GM21576 (cell line): ENCODE results near the gene CDC25A.

Source experiments
- ATAC-seq: cut with Tn5 transposase; IDR thresholded peaks from one replicate; pipeline ENCODE4 v1.9.1; 2021; ENCODE audit warnings: mild to moderate bottlenecking, moderate library complexity; ENCODE audit not compliant: unreplicated experiment

Gene CDC25A

DNA sequence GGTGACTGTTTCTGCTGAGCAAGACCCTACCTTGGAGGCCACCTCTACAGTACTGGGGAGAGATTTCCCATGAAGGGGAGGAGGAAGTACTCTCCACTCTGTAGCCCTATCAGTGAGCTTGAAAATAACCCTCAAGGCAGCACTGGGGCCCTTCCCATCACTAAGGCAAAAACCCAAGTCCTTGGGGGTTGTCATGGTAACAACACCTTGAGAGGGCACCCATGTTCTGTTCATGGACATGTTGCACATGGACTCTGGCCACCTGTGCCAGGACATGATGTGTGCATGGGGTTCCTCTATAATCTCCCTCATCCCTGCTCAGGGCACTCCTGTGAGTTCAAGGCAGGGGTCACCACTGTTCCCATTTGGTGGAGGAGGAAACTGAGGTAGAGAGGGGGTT, 10.9 kb upstream of the CDC25A start:
- no peak for ATAC-seq

DNA sequence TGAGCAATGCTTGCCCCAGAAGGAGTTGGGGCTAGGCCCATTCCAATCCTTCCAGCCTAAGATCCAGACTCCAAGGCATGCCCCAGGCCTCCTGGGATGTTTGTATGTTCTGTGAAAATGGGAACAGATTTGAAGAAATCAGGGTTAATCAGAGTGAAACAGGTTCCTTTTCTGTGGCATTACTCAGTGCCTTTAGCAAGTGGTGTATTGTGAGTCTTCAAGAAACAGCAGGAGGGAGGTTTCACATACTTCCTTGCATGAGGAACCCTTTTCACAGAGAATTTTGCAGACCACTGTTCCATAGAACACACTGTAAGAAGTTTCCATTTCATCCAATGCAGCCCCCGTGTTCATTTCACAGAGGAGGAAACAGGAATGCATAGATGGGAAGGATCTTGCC, 8.4 kb upstream of the CDC25A start:
- no peak for ATAC-seq

DNA sequence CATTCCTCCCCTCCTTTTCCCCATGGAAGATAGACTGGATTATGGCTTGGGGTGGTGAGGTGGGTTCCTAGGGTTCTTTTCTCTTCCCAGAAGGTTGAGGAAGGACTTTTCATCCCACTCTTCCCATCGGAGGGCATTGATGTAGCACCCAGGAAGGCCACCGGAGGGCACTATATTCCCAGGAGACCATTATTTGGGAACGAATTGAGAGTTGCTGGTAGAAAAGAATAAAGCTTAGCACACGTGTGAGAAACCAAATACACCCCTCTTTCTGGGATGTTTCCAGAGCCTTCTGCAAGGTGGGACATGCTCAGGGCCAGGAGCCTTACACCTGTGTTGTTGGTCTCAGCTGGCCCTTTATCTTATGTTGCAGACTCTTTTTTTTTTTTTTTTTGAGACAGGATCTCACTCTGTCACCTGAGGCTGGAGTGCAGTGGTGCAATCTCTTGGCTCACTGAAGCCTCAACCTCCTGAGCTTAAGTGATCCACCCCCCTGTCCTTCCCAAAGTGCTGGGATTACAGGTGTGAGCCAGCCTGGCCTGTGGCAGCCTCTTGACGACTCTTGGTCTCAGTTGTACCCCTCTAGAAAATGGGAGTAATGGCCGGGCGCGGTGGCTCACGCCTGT, 6.3 kb upstream of the CDC25A start:
- no peak for ATAC-seq

GRCh38 chr3:48190911-48191310, 2.7 kb upstream of the CDC25A start:
- no peak for ATAC-seq

DNA sequence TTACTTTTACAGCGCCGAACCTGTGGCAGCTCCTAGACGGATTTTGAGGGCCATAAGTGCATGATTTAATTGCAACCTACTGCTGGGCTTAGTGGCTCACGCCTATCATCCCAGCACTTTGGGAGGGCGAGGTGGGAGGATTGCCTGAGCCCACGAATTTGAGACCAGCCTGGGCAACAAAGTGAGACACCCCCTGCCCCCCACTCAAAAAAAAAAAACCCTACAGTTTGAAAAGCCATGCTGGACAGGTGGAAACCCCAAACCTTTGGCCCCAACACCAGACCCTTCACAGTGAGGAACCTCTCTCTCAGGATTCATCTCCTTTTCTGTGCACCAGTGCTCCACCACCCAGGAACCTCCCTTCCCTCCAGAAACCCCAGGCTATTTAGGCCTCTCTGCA, 1.1 kb upstream of the CDC25A start:
- no peak for ATAC-seq

GRCh38 chr3:48187579-48188265, 495 bp downstream of the CDC25A start:
- peak; percentile 16 for ATAC-seq

DNA sequence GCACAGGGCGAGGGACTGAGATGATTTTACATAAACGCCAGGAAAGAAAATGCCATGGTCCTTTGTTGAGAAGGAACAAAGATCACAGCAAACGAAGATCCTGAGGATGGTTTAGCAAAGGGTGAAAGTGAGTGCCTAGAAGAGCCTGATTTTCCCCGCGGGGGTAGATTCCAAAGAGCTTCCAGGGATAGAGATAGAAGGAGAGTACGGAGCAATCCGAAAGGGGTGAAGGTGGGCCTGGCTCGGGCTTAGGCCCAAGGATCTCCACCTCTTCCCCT, 977 bp downstream of the CDC25A start:
- ATAC-seq, result no peak

DNA sequence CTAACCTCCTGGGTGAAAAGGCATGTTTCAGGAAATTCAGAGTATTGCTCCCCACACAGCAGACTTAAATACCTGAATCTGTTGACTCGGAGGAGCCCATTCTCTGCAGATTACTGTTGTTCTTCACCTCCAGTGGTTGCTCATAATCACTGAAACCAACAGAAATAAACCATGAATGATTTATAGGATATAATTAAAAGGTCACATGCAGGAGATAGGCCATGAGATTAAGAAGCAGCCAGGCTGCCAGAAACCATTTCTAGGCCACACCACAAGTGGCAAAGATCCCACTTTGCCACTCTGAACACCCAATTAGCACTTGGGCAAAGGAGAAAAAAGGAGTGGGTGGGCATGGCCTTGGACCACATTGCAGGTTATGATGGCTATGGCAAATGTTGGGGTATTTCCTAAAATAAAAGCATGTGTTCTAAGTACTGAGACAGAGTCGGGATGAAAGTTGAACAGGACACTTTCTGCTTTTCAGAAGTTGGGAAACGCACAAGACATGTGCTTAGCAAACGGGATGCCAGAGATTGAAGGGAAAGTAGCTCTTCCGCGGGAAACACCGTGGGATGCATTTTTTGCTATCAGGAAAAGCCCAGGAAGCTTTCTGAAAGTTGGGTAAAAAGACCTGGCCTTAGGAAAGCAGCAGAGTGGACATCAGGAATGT, 1.5 kb downstream of the CDC25A start:
- ATAC-seq, result no peak

DNA sequence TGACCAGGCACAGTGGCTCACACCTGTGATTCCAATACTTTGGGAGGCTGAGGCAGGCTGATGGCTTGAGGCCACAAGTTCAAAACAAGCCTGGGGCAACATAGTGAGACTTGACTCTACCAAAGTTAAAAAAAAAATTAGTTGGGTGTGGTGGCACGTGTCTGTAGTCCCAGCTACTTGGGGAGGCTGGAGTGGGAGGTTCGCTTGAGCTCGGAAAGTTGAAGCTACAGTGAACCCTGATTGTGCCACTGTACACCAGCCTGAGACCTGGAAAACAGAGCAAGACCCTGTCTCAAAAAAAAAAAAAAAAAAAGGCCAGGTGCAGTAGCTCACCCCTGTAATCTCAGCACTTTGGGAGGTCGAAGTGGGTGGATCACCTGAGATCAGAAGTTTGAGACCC, 3.1 kb downstream of the CDC25A start:
- ATAC-seq, result no peak

- no peak for ATAC-seq
Observed at GRCh38 chr3:48184299-48184698, 3.9 kb downstream of the CDC25A start.

GRCh38 chr3:48180531-48181253, 7.5 kb downstream of the CDC25A start:
- no peak for ATAC-seq

DNA sequence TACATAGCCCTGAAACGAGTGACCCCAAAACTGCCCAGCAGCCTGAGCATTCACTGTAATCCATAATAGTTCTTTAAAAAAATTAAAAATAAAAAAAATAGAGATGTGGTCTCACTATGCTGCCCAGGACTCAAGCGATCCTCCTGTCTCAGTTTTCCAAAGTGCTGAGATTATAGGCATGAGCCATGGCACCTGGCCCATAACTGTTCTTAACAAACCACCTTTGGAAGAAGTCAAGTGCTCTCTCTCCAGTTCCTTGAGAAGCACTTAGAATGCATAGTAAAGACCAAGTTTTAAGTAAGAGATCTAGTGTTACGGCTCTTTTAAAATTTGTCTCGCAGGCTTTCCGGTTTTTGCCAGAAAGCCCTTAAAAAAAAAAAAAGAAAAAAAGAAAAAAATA, 8.2 kb downstream of the CDC25A start:
- ATAC-seq, result no peak

DNA sequence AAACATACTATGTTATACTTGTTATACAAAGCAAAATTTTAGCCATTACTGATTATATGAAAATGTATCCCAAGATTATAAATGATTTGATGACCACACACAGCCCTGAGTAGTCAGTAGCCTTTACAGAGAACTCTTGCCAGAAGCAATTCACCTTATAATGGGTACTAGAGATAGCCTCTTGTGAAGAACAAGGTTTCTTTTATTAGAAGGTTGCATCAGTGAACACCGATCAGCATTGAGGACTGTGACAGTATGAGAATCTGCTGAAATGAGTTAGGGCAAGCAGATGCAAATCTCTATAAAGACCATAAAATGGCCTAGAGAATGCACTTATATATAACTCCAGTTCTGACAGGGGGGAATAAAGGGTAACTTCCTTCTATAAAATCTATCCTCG, 10.1 kb downstream of the CDC25A start:
- no peak for ATAC-seq

- no peak for ATAC-seq
Observed at GRCh38 chr3:48157950-48158376, 30.3 kb downstream of the CDC25A start.

- ATAC-seq, result no peak
Observed at GRCh38 chr3:48157202-48157840, 30.9 kb downstream of the CDC25A start.

- ATAC-seq, result no peak
Observed at GRCh38 chr3:48156163-48156562, 32.1 kb downstream of the CDC25A start.

- ATAC-seq, result no peak
Observed at GRCh38 chr3:48155122-48155521, 33.1 kb downstream of the CDC25A start.

- ATAC-seq, result no peak
Observed at GRCh38 chr3:48151807-48152427, 36.3 kb downstream of the CDC25A start.

DNA sequence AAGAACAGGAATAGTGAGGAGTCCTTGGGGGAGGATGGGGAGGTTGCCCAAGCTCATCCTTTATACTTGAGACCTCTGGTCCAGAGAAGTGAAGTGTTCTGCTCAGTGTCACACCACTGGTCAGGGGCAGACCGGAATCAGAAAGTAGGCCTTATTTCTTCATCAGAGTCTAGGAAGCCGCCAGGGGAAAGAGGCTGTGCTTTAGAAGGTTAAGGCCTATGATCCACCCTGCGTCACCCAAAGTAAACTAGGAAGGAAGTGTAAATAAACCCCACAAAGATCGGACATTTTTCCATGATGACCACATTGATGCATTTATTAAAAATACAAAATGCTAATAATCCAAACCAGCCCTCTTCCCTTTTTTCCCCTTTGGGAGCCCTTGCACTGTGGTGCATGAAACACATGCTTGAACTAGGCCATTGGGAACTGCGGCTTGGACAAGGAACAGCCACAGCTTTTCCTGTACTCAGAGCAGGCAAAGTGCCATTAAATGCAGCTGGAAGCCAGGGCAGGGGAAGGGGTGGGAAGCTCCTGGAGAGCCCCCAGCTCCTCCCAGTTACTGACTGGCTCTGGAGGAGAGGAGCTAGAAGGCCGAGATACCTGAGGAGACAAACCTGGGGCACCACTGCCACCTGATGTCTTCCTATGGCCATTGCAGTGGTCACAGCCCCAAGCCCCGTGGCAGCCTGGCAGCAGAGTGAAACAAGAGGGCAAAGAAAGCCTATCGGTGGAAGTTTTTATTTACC, 37.0 kb downstream of the CDC25A start:
- no peak for ATAC-seq

GRCh38 chr3:48143992-48144391, 44.2 kb downstream of the CDC25A start:
- no peak for ATAC-seq
